PC-3 (cell line): Measurements from ENCODE around the gene SCUBE1. TPM values are rescaled to one million over a fixed set of nuclear protein-coding genes. Genes with fewer than 3 reads are reported as not detected.

Experiments
- ATAC-seq: fragments of 200-7000 bp; cut with Tn5 transposase; 2 replicates; pipeline ENCODE4 v1.9.1; 2020; ENCODE audit warnings: mild to moderate bottlenecking, moderate library complexity
- BruUV-seq: library from RNA; stranded (reverse); fragments of 400-500 nt; replicated peaks from 2 replicates; lab custom pipeline; 2021; lab: Mats Ljungman, UMichigan
- CTCF ChIA-PET: fragments of 300-600 bp; sonication (Branson Sonifier 250); formaldehyde crosslinking; loops from one replicate; lab custom pipeline; 2022; ENCODE audit warnings: antibody characterized with exemption; lab: Charles Lee
- POLR2A ChIA-PET: fragments of 300-600 bp; sonication (Branson Sonifier 250); formaldehyde crosslinking; loops from one replicate; lab custom pipeline; 2022; ENCODE audit warnings: antibody characterized with exemption; ENCODE audit not compliant: unreplicated experiment; lab: Charles Lee
- DNase-seq: peaks from one replicate; pipeline ENCODE4 v3.0.0-alpha.2; 2015
- H2AFZ ChIP-seq: fragments of 300-600 bp; sonication (generic); 2 replicates; pipeline ENCODE4 v1.6.0; 2016; ENCODE audit warnings: antibody characterized with exemption, low read length
- H3F3A ChIP-seq: fragments of 300-600 bp; sonication (generic); one replicate; pipeline ENCODE4 v1.6.0; 2017; ENCODE audit warnings: antibody characterized with exemption, low read length, control low read depth, mild to moderate bottlenecking; ENCODE audit not compliant: unreplicated experiment
- H3K27ac ChIP-seq: fragments of 300-600 bp; sonication (generic); 2 replicates; pipeline ENCODE4 v1.5.1; 2016; ENCODE audit warnings: mild to moderate bottlenecking, low read length
- H3K27me3 ChIP-seq: fragments of 300-600 bp; sonication (generic); 2 replicates; pipeline ENCODE4 v1.6.1; 2016; ENCODE audit warnings: low read length, mixed read lengths
- H3K36me3 ChIP-seq: fragments of 300-600 bp; sonication (generic); 2 replicates; pipeline ENCODE4 v1.6.1; 2016; ENCODE audit warnings: low read depth, mixed run types, low read length, mixed read lengths
- H3K4me1 ChIP-seq: fragments of 300-600 bp; sonication (generic); 2 replicates; pipeline ENCODE4 v1.5.1; 2016; ENCODE audit warnings: low read length; ENCODE audit not compliant: insufficient read depth
- H3K4me2 ChIP-seq: fragments of 300-600 bp; sonication (generic); 2 replicates; pipeline ENCODE4 v1.6.0; 2016; ENCODE audit warnings: low read length
- H3K4me3 ChIP-seq: fragments of 300-600 bp; sonication (generic); 2 replicates; pipeline ENCODE4 v1.5.1; 2016; ENCODE audit warnings: mild to moderate bottlenecking, low read length, mixed read lengths
- H3K79me2 ChIP-seq: fragments of 300-600 bp; sonication (generic); 2 replicates; pipeline ENCODE4 v1.6.1; 2017; ENCODE audit warnings: low read length, mixed read lengths
- H3K9ac ChIP-seq: fragments of 300-600 bp; sonication (generic); 2 replicates; pipeline ENCODE4 v1.6.0; 2016; ENCODE audit warnings: mild to moderate bottlenecking, low read length
- H3K9me2 ChIP-seq: fragments of 300-600 bp; sonication (generic); replicated peaks from 2 replicates; pipeline ENCODE4 v1.6.1; 2016; ENCODE audit warnings: mixed run types, low read length, mixed read lengths
- H3K9me3 ChIP-seq: fragments of 300-600 bp; sonication (generic); 2 replicates; pipeline ENCODE4 v1.6.1; 2016; ENCODE audit warnings: low read length, mixed read lengths
- H4K20me1 ChIP-seq: fragments of 300-600 bp; sonication (generic); 2 replicates; pipeline ENCODE4 v1.6.1; 2016; ENCODE audit warnings: low read length, mixed read lengths
- CTCF ChIP-seq: fragments of 300-600 bp; sonication (generic); conservative IDR thresholded peaks from 2 replicates; pipeline ENCODE4 v1.5.1; 2017; ENCODE audit warnings: antibody characterized with exemption, low read depth, mild to moderate bottlenecking, low read length
- EZH2 ChIP-seq: fragments of 300-600 bp; sonication (generic); IDR thresholded peaks from one replicate; pipeline ENCODE4 v1.6.1; 2017; ENCODE audit warnings: antibody characterized with exemption, mild to moderate bottlenecking, low read length; ENCODE audit not compliant: unreplicated experiment
- EZH2phosphoT487 ChIP-seq: fragments of 300-600 bp; sonication (generic); IDR thresholded peaks from 2 replicates; pipeline ENCODE4 v1.6.1; 2018; ENCODE audit warnings: mild to moderate bottlenecking, antibody characterized with exemption, low read length, borderline replicate concordance
- intact Hi-C: fragments of 100-400 bp; cut with micrococcal nuclease; formaldehyde crosslinking; loops from 2 replicates; pipeline ENCODE4 v1.9.0; 2023
- total RNA-seq: library from RNA; depleted of rRNA; stranded (reverse); fragments of >200 nt; gene quantifications from 2 replicates; pipeline ENCODE4 v1.2.3, GENCODE V29; 2014

Gene SCUBE1
- total RNA-seq, 1 experiment from 2014 or later: not detected

GRCh38 chr22:43240614-43241013 is 102.6 kb downstream of the SCUBE1 start:
- Histone ChIP-seq H3K4me2 (no peak overlapping the region), H3K9me2 (no peaks in the 10 kb centered on the region), H3K36me3 (no peaks in the 10 kb centered on the region), H3K4me1 (no peaks in the 10 kb centered on the region), H3K27me3 (no peaks in the 10 kb centered on the region), H2AFZ (no peak overlapping the region), H3K79me2 (no peaks in the 10 kb centered on the region), H3F3A (no peaks in the 10 kb centered on the region), H4K20me1 (no peaks in the 10 kb centered on the region), H3K27ac (no peak overlapping the region), H3K9ac (no peak overlapping the region), H3K9me3 (no peaks in the 10 kb centered on the region), H3K4me3 (no peak overlapping the region)
- ATAC-seq: no peak
- DNase-seq: no peak
- ChIA-PET CTCF (no interaction called here), POLR2A (no interaction called here)
- intact Hi-C loops: no loop called here
- BruUV-seq: no TSS peak
- TF ChIP-seq EZH2phosphoT487: no peak
- no peak for TF ChIP-seq EZH2
- no peak for TF ChIP-seq CTCF

- ATAC-seq (no peak), DNase-seq (no peak)
- Histone ChIP-seq H3K4me3 (no peak overlapping the region), H3K36me3 (no peaks in the 10 kb centered on the region), H3K4me1 (no peaks in the 10 kb centered on the region), H3K27me3 (no peaks in the 10 kb centered on the region), H3F3A (no peaks in the 10 kb centered on the region), H3K9me2 (no peaks in the 10 kb centered on the region), H3K79me2 (no peaks in the 10 kb centered on the region), H3K27ac (no peak overlapping the region), H4K20me1 (no peaks in the 10 kb centered on the region), H3K9me3 (no peaks in the 10 kb centered on the region), H3K4me2 (no peak overlapping the region), H3K9ac (no peak overlapping the region), H2AFZ (no peak overlapping the region)
- intact Hi-C loops: no loop called here
- TF ChIP-seq EZH2phosphoT487 (no peak), EZH2 (no peak), CTCF (no peak)
- ChIA-PET POLR2A (no interaction called here), CTCF (no interaction called here)
- BruUV-seq: no TSS peak
These were observed 103.2 kb downstream of the SCUBE1 start for GRCh38 chr22:43239956-43240355.

GRCh38 chr22:43239193-43239780 is 103.9 kb downstream of the SCUBE1 start:
- H2AFZ ChIP-seq: no peak overlapping the region
- H3K4me3 ChIP-seq: no peak overlapping the region
- intact Hi-C loops: no loop called here
- ATAC-seq: no peak
- DNase-seq: no peak
- H3K36me3 ChIP-seq: no peaks in the 10 kb centered on the region
- TF ChIP-seq EZH2: no peak
- no peak for TF ChIP-seq CTCF
- no peak for TF ChIP-seq EZH2phosphoT487
- no peaks in the 10 kb centered on the region for H3F3A ChIP-seq
- ChIA-PET CTCF (no interaction called here), POLR2A (no interaction called here)
- no TSS peak for BruUV-seq
- no peaks in the 10 kb centered on the region for H4K20me1 ChIP-seq
- no peak overlapping the region for H3K9ac ChIP-seq
- H3K27me3 ChIP-seq: no peaks in the 10 kb centered on the region
- H3K27ac ChIP-seq: no peak overlapping the region
- H3K9me2 ChIP-seq: no peaks in the 10 kb centered on the region
- no peaks in the 10 kb centered on the region for H3K79me2 ChIP-seq
- no peak overlapping the region for H3K4me2 ChIP-seq
- H3K4me1 ChIP-seq: no peaks in the 10 kb centered on the region
- H3K9me3 ChIP-seq: no peaks in the 10 kb centered on the region
